Mammary epithelial cell (primary cell): ENCODE data around the gene DNASE1L2.

Experiments used
- EZH2 ChIP-seq: IDR thresholded peaks from 2 replicates; pipeline ENCODE4 v1.6.1; 2012; ENCODE audit warnings: low read length, inconsistent platforms, borderline replicate concordance
- TF ChIP-seq, protein P1 (sequence below), 2 donors: IDR thresholded peaks in 1 of 2; conservative IDR thresholded peaks in 1 of 2; 2 replicates each; pipeline ENCODE4 v1.5.1; 2011 to 2012; ENCODE audit warnings: inconsistent platforms in 2 of 2, low read length in 2 of 2, mild to moderate bottlenecking in 2 of 2, control low read depth in 1 of 2, low read depth in 1 of 2; ENCODE audit not compliant: insufficient read depth in 1 of 2; ENCODE audit errors: extremely low read depth in 1 of 2

DNA sequence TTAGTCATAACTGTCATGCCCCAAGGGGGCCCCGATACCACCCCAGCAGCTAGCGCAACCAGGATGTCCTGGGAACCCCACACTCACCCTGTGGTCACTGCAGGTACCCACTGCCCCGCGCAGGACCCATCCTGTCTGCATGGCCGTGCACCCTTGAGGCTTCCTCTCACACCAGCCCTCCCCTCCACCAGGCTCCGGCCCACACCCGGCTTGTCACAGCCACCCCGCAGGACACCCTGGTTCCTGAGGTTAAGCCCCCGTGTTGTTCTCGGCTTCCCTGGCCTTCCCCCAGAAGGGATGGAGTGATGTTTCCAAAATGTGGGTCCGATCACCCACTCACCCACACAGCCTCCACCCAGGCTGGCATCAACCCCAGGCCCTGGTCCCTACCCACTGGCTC is 7.5 kb downstream of the DNASE1L2 start:
- TF ChIP-seq EZH2, result no peak
- TF ChIP-seq, protein P1, sequence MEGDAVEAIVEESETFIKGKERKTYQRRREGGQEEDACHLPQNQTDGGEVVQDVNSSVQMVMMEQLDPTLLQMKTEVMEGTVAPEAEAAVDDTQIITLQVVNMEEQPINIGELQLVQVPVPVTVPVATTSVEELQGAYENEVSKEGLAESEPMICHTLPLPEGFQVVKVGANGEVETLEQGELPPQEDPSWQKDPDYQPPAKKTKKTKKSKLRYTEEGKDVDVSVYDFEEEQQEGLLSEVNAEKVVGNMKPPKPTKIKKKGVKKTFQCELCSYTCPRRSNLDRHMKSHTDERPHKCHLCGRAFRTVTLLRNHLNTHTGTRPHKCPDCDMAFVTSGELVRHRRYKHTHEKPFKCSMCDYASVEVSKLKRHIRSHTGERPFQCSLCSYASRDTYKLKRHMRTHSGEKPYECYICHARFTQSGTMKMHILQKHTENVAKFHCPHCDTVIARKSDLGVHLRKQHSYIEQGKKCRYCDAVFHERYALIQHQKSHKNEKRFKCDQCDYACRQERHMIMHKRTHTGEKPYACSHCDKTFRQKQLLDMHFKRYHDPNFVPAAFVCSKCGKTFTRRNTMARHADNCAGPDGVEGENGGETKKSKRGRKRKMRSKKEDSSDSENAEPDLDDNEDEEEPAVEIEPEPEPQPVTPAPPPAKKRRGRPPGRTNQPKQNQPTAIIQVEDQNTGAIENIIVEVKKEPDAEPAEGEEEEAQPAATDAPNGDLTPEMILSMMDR (conservative IDR thresholded peaks at IDR 0.05 in 1 of 2, IDR thresholded peaks at IDR 0.05 in 1 of 2; ENCODE audit: extremely low read depth in 1 of 2, insufficient read depth in 1 of 2, low read depth in 1 of 2, low read length in 2 of 2), result no peak
